H1 (cell line): ENCODE results near the gene TBC1D22A. TPM values are rescaled to one million over a fixed set of nuclear protein-coding genes. Genes with fewer than 3 reads are reported as not detected.

Experiments
- POU5F1 ChIP-seq: IDR thresholded peaks from 2 replicates; pipeline ENCODE4 v1.6.1; 2011; ENCODE audit warnings: low read depth, mild to moderate bottlenecking, low read length, moderate library complexity
- SIRT6 ChIP-seq: IDR thresholded peaks from one replicate; pipeline ENCODE4 v1.7.1; 2012; ENCODE audit warnings: low read length, inconsistent platforms
- SP4 ChIP-seq: IDR thresholded peaks from 2 replicates; pipeline ENCODE4 v1.6.1; 2012; ENCODE audit warnings: low read length, inconsistent platforms
- TAF7 ChIP-seq: optimal IDR thresholded peaks from 2 replicates; pipeline ENCODE3; 2011; ENCODE audit warnings: low read depth, mild to moderate bottlenecking, inconsistent platforms, low read length, moderate library complexity, borderline replicate concordance
- polyA plus RNA-seq, 7 experiments: library from polyadenylated mRNA; depleted of rRNA in 3 of 7; stranded (reverse) in 5 of 7; unstranded in 2 of 7; fragments of >200 nt in 5 of 7; fragments of 200-250 nt in 2 of 7; gene quantifications; 1 replicate in 5 of 7; 2 replicates in 1 of 7; 4 replicates in 1 of 7; pipeline versions ENCODE4 v1.2.1 to v1.2.3, GENCODE V29; 2011 to 2013; ENCODE audit warnings: missing spikeins in 2 of 7, mixed read lengths in 2 of 7
- total RNA-seq: library from RNA; stranded (reverse); fragmentation: NEBNext Ultra II Directional; extraction: Animal tissue kit (Norgen Biotek cat#: 25700); gene quantifications from 2 replicates; pipeline ENCODE4 v1.2.1, GENCODE V29; 2021

The TBC1D22A gene
- total and polyA plus RNA-seq, 2 of the 8 experiments (the other 6 are each of a cell fraction or from before 2014, with no cell fraction given): 11.9 to 18.4 TPM

- TF ChIP-seq SIRT6: no peak
- no peak for TF ChIP-seq POU5F1
- no peak for TF ChIP-seq SP4
- TF ChIP-seq TAF7: no peak
These were observed 438.9 kb downstream of the TBC1D22A start (continued) for GRCh38 chr22:47201186-47201995.
